CD4-positive, alpha-beta T cell treated with Interleukin-15 for 1 hour (primary cell): Measurements from ENCODE around the gene TRABD2B.

ENCODE experiments used
- DNase-seq: peaks from one replicate; pipeline ENCODE4 v3.0.0-alpha.2; 2020

Gene TRABD2B

GRCh38 chr1:47871799-47872353 lies 125.3 kb downstream of the TRABD2B start:
- DNase-seq: no peak

- DNase-seq: no peak
These were observed 126.1 kb downstream of the TRABD2B start for GRCh38 chr1:47870946-47871676.

GRCh38 chr1:47870480-47870879 lies 126.7 kb downstream of the TRABD2B start:
- no peak for DNase-seq

- no peak for DNase-seq
These were observed 128.9 kb downstream of the TRABD2B start for GRCh38 chr1:47868348-47868676.

- no peak for DNase-seq
These were observed 129.5 kb downstream of the TRABD2B start for GRCh38 chr1:47867438-47868347.

- DNase-seq: no peak
These were observed 130.4 kb downstream of the TRABD2B start for GRCh38 chr1:47866601-47867437.

GRCh38 chr1:47865881-47866535 lies 131.2 kb downstream of the TRABD2B start:
- DNase-seq: no peak

- DNase-seq: no peak
These were observed 138.0 kb downstream of the TRABD2B start for GRCh38 chr1:47859092-47859743.

- DNase-seq: no peak
These were observed 140.2 kb downstream of the TRABD2B start for GRCh38 chr1:47856996-47857395.

GRCh38 chr1:47855230-47855629 lies 142.0 kb downstream of the TRABD2B start:
- no peak for DNase-seq

- no peak for DNase-seq
These were observed 142.5 kb downstream of the TRABD2B start for GRCh38 chr1:47854552-47855144.

GRCh38 chr1:47853852-47854251 lies 143.3 kb downstream of the TRABD2B start:
- no peak for DNase-seq

- no peak for DNase-seq
These were observed 144.1 kb downstream of the TRABD2B start for GRCh38 chr1:47853059-47853458.

- DNase-seq: no peak
These were observed 145.0 kb downstream of the TRABD2B start for GRCh38 chr1:47852006-47852718.

- no peak for DNase-seq
These were observed 146.7 kb downstream of the TRABD2B start for GRCh38 chr1:47850451-47850850.

- no peak for DNase-seq
These were observed 147.5 kb downstream of the TRABD2B start for GRCh38 chr1:47849591-47850261.

GRCh38 chr1:47849005-47849521 lies 148.1 kb downstream of the TRABD2B start:
- DNase-seq: no peak

GRCh38 chr1:47847763-47848162 lies 149.4 kb downstream of the TRABD2B start:
- DNase-seq: no peak

- DNase-seq: no peak
These were observed 152.6 kb downstream of the TRABD2B start for GRCh38 chr1:47844558-47844955.
